ENCODE results near the gene SSH2.

The SSH2 gene

GRCh38 chr17:29693751-29694150 is 236.3 kb downstream of the SSH2 start:
- Histone ChIP-seq H3K4me2 (ENCODE audit: low read length) (no peak overlapping the region), H3K4me1 (ENCODE audit: low read length) (no peaks in the 10 kb centered on the region), H2AFZ (ENCODE audit: low read depth, low read length) (no peak overlapping the region), H3K9me3 (ENCODE audit: insufficient read depth, low read length) (no peaks in the 10 kb centered on the region), H3K27me3 (ENCODE audit: low read depth, low read length) (no peaks in the 10 kb centered on the region), H4K20me1 (ENCODE audit: insufficient read depth, low read length) (no peaks in the 10 kb centered on the region), H3K4me3 (ENCODE audit: low read length) (no peak overlapping the region), H3K36me3 (replicated peaks; ENCODE audit: low read depth, low read length) (peaks cover 3% of the 10 kb centered on the region), H3K79me2 (ENCODE audit: low read length) (no peaks in the 10 kb centered on the region), H3K27ac (ENCODE audit: low read length) (no peak overlapping the region), H3K9ac (ENCODE audit: low read length) (no peak overlapping the region)
- TF ChIP-seq EZH2phosphoT487 (IDR thresholded peaks at IDR 0.05; ENCODE audit: low read depth), result no peak
- no peak for TF ChIP-seq CTCF (IDR thresholded peaks at IDR 0.05; ENCODE audit: low read depth, low read length)

- no peaks in the 10 kb centered on the region for H3K9me3 ChIP-seq (ENCODE audit: insufficient read depth, low read length)
- H3K4me2 ChIP-seq (ENCODE audit: low read length), result no peak overlapping the region
- no peak for TF ChIP-seq EZH2phosphoT487 (IDR thresholded peaks at IDR 0.05; ENCODE audit: low read depth)
- TF ChIP-seq CTCF (IDR thresholded peaks at IDR 0.05; ENCODE audit: low read depth, low read length), result no peak
- H3K36me3 ChIP-seq (replicated peaks; ENCODE audit: low read depth, low read length), result peaks cover under 1% of the 10 kb centered on the region
- no peak overlapping the region for H2AFZ ChIP-seq (ENCODE audit: low read depth, low read length)
- H3K79me2 ChIP-seq (ENCODE audit: low read length), result no peaks in the 10 kb centered on the region
- H3K4me1 ChIP-seq (ENCODE audit: low read length), result peaks cover under 1% of the 10 kb centered on the region
- H3K27me3 ChIP-seq (ENCODE audit: low read depth, low read length), result no peaks in the 10 kb centered on the region
- H3K4me3 ChIP-seq (ENCODE audit: low read length), result no peak overlapping the region
- H3K27ac ChIP-seq (ENCODE audit: low read length), result no peak overlapping the region
- H4K20me1 ChIP-seq (ENCODE audit: insufficient read depth, low read length), result no peaks in the 10 kb centered on the region
- no peak overlapping the region for H3K9ac ChIP-seq (ENCODE audit: low read length)
Observed at GRCh38 chr17:29687596-29687995, 242.4 kb downstream of the SSH2 start.

GRCh38 chr17:29686993-29687590 is 242.9 kb downstream of the SSH2 start:
- Histone ChIP-seq H3K9me3 (ENCODE audit: insufficient read depth, low read length) (no peaks in the 10 kb centered on the region), H3K79me2 (ENCODE audit: low read length) (no peaks in the 10 kb centered on the region), H4K20me1 (ENCODE audit: insufficient read depth, low read length) (no peaks in the 10 kb centered on the region), H3K27ac (ENCODE audit: low read length) (no peak overlapping the region), H3K4me3 (ENCODE audit: low read length) (no peak overlapping the region), H2AFZ (ENCODE audit: low read depth, low read length) (no peak overlapping the region), H3K9ac (ENCODE audit: low read length) (no peak overlapping the region), H3K4me2 (ENCODE audit: low read length) (no peak overlapping the region), H3K36me3 (replicated peaks; ENCODE audit: low read depth, low read length) (no peaks in the 10 kb centered on the region), H3K4me1 (ENCODE audit: low read length) (peaks cover 6% of the 10 kb centered on the region), H3K27me3 (ENCODE audit: low read depth, low read length) (no peaks in the 10 kb centered on the region)
- no peak for TF ChIP-seq CTCF (IDR thresholded peaks at IDR 0.05; ENCODE audit: low read depth, low read length)
- no peak for TF ChIP-seq EZH2phosphoT487 (IDR thresholded peaks at IDR 0.05; ENCODE audit: low read depth)

GRCh38 chr17:29683481-29683880 is 246.5 kb downstream of the SSH2 start:
- Histone ChIP-seq H3K27me3 (ENCODE audit: low read depth, low read length) (no peaks in the 10 kb centered on the region), H4K20me1 (ENCODE audit: insufficient read depth, low read length) (no peaks in the 10 kb centered on the region), H3K4me3 (ENCODE audit: low read length) (no peak overlapping the region), H3K4me2 (ENCODE audit: low read length) (no peak overlapping the region), H3K4me1 (ENCODE audit: low read length) (peaks cover 11% of the 10 kb centered on the region), H3K9me3 (ENCODE audit: insufficient read depth, low read length) (no peaks in the 10 kb centered on the region), H3K79me2 (ENCODE audit: low read length) (no peaks in the 10 kb centered on the region), H2AFZ (ENCODE audit: low read depth, low read length) (no peak overlapping the region), H3K36me3 (replicated peaks; ENCODE audit: low read depth, low read length) (no peaks in the 10 kb centered on the region), H3K9ac (ENCODE audit: low read length) (no peak overlapping the region), H3K27ac (ENCODE audit: low read length) (no peak overlapping the region)
- TF ChIP-seq EZH2phosphoT487 (IDR thresholded peaks at IDR 0.05; ENCODE audit: low read depth) (no peak), CTCF (IDR thresholded peaks at IDR 0.05; ENCODE audit: low read depth, low read length) (no peak)

Measured in OCI-LY3 (cell line).